A549 (cell line): ENCODE data around the gene SRGAP1. TPM values are rescaled to one million over a fixed set of nuclear protein-coding genes. Genes with fewer than 3 reads are reported as not detected.

ENCODE experiments used
- ATAC-seq, 2 experiments: fragments of 200-7000 bp in 1 of 2; fragments of >200 bp in 1 of 2; cut with Nextera tagmentation in 1 of 2; cut with Tn5 transposase in 1 of 2; 3 replicates each; pipeline versions ENCODE4 v1.8.0 to v1.9.1; 2018 to 2020; ENCODE audit warnings: mild to moderate bottlenecking in 1 of 2, moderate library complexity in 1 of 2
- CTCF ChIA-PET: fragments of 300-600 bp; sonication (Branson Sonifier 250); formaldehyde crosslinking; extraction: SDS; loops from one replicate; lab custom pipeline; 2021; ENCODE audit warnings: antibody characterized with exemption, inconsistent platforms; lab: Yijun Ruan, JAX
- POLR2A ChIA-PET: fragments of 350-600 bp; formaldehyde crosslinking; extraction: SDS; loops from one replicate; lab custom pipeline; 2021; ENCODE audit warnings: antibody characterized with exemption, inconsistent platforms; lab: Yijun Ruan, JAX
- DNase-seq, 2 experiments: peaks; one replicate each; pipeline versions ENCODE4 v3.0.0 to v3.0.0-alpha.2; 2011 to 2016; ENCODE audit warnings: low read depth in 1 of 2, low spot score in 1 of 2
- FAIRE-seq: peaks from 2 replicates; lab custom pipeline; 2011; peaks lifted over from hg19 to GRCh38; lab: Jason Lieb, UNC
- H3K27ac ChIP-seq, 2 experiments: fragments of >200 bp; sonication (Bioruptor Twin); formaldehyde crosslinking; 3 replicates each; pipeline ENCODE4 v1.5.1; 2016 to 2017
- H3K4me1 ChIP-seq: fragments of >200 bp; sonication (Bioruptor Twin); formaldehyde crosslinking; 3 replicates; pipeline ENCODE4 v1.6.1; 2016
- H3K4me2 ChIP-seq: fragments of >200 bp; sonication (Bioruptor Twin); formaldehyde crosslinking; 3 replicates; pipeline ENCODE4 v1.6.1; 2016
- H3K4me3 ChIP-seq: fragments of >200 bp; sonication (Bioruptor Twin); formaldehyde crosslinking; 3 replicates; pipeline ENCODE4 v1.5.1; 2016
- H3K9me3 ChIP-seq: fragments of >200 bp; sonication (Bioruptor Twin); formaldehyde crosslinking; 3 replicates; pipeline ENCODE4 v1.6.1; 2016
- CEBPB ChIP-seq, 2 experiments: fragments of >200 bp in 1 of 2; sonication (Bioruptor Twin) in 1 of 2; formaldehyde crosslinking in 1 of 2; IDR thresholded peaks; 2 replicates each; pipeline ENCODE4 v1.6.1; 2012 to 2016
- CHD2 ChIP-seq: fragments of 150-350 bp; IDR thresholded peaks from 2 replicates; pipeline ENCODE4 v1.6.1; 2014; ENCODE audit warnings: low read length; ENCODE audit not compliant: partially characterized antibody
- EP300 ChIP-seq, 2 experiments: fragments of >200 bp; sonication (Bioruptor Twin); formaldehyde crosslinking; IDR thresholded peaks; 2 replicates in 1 of 2; 3 replicates in 1 of 2; pipeline ENCODE4 v1.6.1; 2016 to 2017
- HDAC2 ChIP-seq: fragments of 200-600 bp; sonication (generic); IDR thresholded peaks from 2 replicates; pipeline ENCODE4 v1.6.1; 2016
- HOXB5 ChIP-seq: fragments of 250-450 bp; sonication (Bioruptor Pico); IDR thresholded peaks from 2 replicates; pipeline ENCODE4 v1.5.0; 2020; ENCODE audit warnings: mild to moderate bottlenecking, moderate library complexity
- KDM1A ChIP-seq: fragments of 200-600 bp; sonication (generic); IDR thresholded peaks from 2 replicates; pipeline ENCODE4 v1.6.1; 2016; ENCODE audit warnings: low read depth, mild to moderate bottlenecking
- KDM5A ChIP-seq: fragments of 200-600 bp; sonication (generic); IDR thresholded peaks from 2 replicates; pipeline ENCODE4 v1.6.1; 2016; ENCODE audit warnings: antibody characterized with exemption, mild to moderate bottlenecking
- MAFK ChIP-seq: fragments of 450-650 bp; IDR thresholded peaks from 2 replicates; pipeline ENCODE4 v1.6.1; 2014; ENCODE audit not compliant: partially characterized antibody
- MAZ ChIP-seq: fragments of 150-350 bp; IDR thresholded peaks from 2 replicates; pipeline ENCODE4 v1.6.1; 2014; ENCODE audit warnings: antibody characterized with exemption, low read depth, low read length, borderline replicate concordance
- PHF8 ChIP-seq: fragments of 200-600 bp; sonication (generic); IDR thresholded peaks from 2 replicates; pipeline ENCODE4 v1.6.1; 2016; ENCODE audit warnings: low read depth, mild to moderate bottlenecking, antibody characterized with exemption, moderate library complexity, borderline replicate concordance
- SMC3 ChIP-seq: fragments of >200 bp; sonication (Bioruptor Twin); formaldehyde crosslinking; IDR thresholded peaks from 3 replicates; pipeline ENCODE4 v1.6.1; 2018; ENCODE audit warnings: inconsistent platforms
- SREBF2 ChIP-seq: fragments of 450-650 bp; IDR thresholded peaks from 2 replicates; pipeline ENCODE4 v1.6.1; 2014; ENCODE audit warnings: mild to moderate bottlenecking, moderate library complexity
- WGBS: methylation state at CpG from one replicate; pipeline ENCODE4 v1.1.6; 2017; ENCODE audit errors: missing lambda C conversion rate; 5-methylcytosine and 5-hydroxymethylcytosine counted together
- polyA plus RNA-seq, 4 experiments: library from polyadenylated mRNA; depleted of rRNA in 3 of 4; stranded (reverse); fragments of >200 nt; fragmentation: RNase III in 1 of 4; extraction: RNeasy Plus Mini Kit Qiagen cat#74134 plus additional on column Dnase treatment in 1 of 4; gene quantifications; 2 replicates in 3 of 4; 3 replicates in 1 of 4; pipeline ENCODE4 v1.2.3, GENCODE V29; 2011 to 2017
- TF ChIP-seq, protein P1 (sequence below): fragments of 200-600 bp; sonication (generic); IDR thresholded peaks from 2 replicates; pipeline ENCODE4 v1.6.1; 2016; ENCODE audit warnings: antibody characterized with exemption, mild to moderate bottlenecking, moderate library complexity
- TF ChIP-seq, protein P2 (sequence below): IDR thresholded peaks from 2 replicates; pipeline ENCODE4 v1.6.1; 2012; ENCODE audit warnings: low read depth, borderline replicate concordance
- TF ChIP-seq, protein P3 (sequence below): fragments of >200 bp; sonication (Bioruptor Twin); formaldehyde crosslinking; IDR thresholded peaks from 3 replicates; pipeline ENCODE4 v1.6.1; 2016
- TF ChIP-seq, protein P4 (sequence below): fragments of >200 bp; sonication (Bioruptor Twin); formaldehyde crosslinking; IDR thresholded peaks from 2 replicates; pipeline ENCODE4 v1.6.1; 2016

The SRGAP1 gene
- polyA plus RNA-seq, 2 of the 4 experiments (the other 2 are of a cell fraction): 7.9 to 22.9 TPM

DNA sequence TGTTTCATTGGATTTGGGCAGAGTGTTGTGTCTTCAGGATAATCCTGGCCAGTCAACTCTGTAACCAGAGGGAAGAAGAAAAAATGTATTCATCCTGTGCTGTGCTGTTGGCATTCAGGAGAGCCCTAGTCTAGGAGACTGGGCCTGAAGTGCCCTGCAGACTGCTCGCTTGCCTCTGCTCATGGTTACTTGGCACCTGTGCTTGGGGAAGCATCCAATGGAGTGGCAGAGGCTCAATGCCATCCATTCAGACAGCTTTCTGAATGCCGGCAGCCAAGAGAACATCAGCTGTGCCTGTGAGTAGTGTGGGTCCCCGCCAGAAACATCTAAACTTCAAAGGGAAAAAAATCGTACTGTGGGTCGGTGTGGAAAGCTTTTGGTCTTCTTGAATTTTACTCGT lies 124.2 kb downstream of the SRGAP1 start (continued):
- TF ChIP-seq, protein P1, sequence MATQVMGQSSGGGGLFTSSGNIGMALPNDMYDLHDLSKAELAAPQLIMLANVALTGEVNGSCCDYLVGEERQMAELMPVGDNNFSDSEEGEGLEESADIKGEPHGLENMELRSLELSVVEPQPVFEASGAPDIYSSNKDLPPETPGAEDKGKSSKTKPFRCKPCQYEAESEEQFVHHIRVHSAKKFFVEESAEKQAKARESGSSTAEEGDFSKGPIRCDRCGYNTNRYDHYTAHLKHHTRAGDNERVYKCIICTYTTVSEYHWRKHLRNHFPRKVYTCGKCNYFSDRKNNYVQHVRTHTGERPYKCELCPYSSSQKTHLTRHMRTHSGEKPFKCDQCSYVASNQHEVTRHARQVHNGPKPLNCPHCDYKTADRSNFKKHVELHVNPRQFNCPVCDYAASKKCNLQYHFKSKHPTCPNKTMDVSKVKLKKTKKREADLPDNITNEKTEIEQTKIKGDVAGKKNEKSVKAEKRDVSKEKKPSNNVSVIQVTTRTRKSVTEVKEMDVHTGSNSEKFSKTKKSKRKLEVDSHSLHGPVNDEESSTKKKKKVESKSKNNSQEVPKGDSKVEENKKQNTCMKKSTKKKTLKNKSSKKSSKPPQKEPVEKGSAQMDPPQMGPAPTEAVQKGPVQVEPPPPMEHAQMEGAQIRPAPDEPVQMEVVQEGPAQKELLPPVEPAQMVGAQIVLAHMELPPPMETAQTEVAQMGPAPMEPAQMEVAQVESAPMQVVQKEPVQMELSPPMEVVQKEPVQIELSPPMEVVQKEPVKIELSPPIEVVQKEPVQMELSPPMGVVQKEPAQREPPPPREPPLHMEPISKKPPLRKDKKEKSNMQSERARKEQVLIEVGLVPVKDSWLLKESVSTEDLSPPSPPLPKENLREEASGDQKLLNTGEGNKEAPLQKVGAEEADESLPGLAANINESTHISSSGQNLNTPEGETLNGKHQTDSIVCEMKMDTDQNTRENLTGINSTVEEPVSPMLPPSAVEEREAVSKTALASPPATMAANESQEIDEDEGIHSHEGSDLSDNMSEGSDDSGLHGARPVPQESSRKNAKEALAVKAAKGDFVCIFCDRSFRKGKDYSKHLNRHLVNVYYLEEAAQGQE: no peak
- TF ChIP-seq, protein P2, sequence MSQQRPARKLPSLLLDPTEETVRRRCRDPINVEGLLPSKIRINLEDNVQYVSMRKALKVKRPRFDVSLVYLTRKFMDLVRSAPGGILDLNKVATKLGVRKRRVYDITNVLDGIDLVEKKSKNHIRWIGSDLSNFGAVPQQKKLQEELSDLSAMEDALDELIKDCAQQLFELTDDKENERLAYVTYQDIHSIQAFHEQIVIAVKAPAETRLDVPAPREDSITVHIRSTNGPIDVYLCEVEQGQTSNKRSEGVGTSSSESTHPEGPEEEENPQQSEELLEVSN: no peak
- TF ChIP-seq KDM1A (no peak), EP300 (IDR thresholded peaks at IDR 0.05) (no peak), PHF8 (no peak), KDM5A (no peak), CHD2 (no peak), HOXB5 (no peak)
- TF ChIP-seq, protein P3, sequence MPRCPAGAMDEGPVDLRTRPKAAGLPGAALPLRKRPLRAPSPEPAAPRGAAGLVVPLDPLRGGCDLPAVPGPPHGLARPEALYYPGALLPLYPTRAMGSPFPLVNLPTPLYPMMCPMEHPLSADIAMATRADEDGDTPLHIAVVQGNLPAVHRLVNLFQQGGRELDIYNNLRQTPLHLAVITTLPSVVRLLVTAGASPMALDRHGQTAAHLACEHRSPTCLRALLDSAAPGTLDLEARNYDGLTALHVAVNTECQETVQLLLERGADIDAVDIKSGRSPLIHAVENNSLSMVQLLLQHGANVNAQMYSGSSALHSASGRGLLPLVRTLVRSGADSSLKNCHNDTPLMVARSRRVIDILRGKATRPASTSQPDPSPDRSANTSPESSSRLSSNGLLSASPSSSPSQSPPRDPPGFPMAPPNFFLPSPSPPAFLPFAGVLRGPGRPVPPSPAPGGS: no peak
- TF ChIP-seq, all 56 proteins: peak for 0

DNA sequence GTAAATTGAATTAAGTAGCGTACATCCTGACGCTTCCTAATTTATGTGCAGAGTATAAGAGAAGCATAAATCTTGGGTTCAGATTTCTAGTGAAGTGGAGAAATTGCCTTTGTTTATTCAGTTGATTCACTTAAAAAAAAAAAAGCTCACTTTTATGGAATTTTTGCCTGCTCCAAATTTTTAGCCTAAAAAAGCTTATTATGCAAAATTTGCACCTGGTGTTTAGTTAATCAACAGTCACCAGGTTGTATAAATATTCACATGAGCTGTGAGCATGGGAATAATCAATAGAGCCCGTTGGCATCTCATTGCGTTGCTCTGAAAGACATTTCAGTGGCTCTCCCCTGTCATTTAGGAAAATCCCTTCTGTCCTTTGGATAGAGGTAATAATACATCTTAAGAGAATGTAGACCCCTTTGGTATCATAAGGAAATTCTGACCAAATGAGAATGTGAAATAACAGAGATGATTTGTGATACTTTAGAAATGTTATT lies 132.4 kb downstream of the SRGAP1 start:
- no peak for ATAC-seq
- Histone ChIP-seq H3K9me3 (peaks cover 15% of the 10 kb centered on the region), H3K27ac (no peak overlapping the region), H3K4me2 (no peak overlapping the region), H3K4me1 (peaks cover 37% of the 10 kb centered on the region), H3K4me3 (no peak overlapping the region)
- peak; percentile 78 for TF ChIP-seq MAFK
- TF ChIP-seq SMC3: no peak
- TF ChIP-seq MAZ: no peak
- TF ChIP-seq, protein P4, sequence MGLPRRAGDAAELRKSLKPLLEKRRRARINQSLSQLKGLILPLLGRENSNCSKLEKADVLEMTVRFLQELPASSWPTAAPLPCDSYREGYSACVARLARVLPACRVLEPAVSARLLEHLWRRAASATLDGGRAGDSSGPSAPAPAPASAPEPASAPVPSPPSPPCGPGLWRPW: no peak
- TF ChIP-seq, protein P3: no peak
- TF ChIP-seq SREBF2: no peak
- TF ChIP-seq CEBPB (IDR thresholded peaks at IDR 0.05): no peak
- ChIA-PET CTCF (interaction anchor here (0.6 to 3.9 kb wide), 4 partner anchors 14 to 296 kb away, joined by 3 to 18 read pairs (median 4); partner anchors contain the start of gene SRGAP1), POLR2A (no interaction called here)
- no peak for FAIRE-seq
- no peak for DNase-seq
- 95% methylated on average over 4 of the region's 4 CpGs for WGBS

DNA sequence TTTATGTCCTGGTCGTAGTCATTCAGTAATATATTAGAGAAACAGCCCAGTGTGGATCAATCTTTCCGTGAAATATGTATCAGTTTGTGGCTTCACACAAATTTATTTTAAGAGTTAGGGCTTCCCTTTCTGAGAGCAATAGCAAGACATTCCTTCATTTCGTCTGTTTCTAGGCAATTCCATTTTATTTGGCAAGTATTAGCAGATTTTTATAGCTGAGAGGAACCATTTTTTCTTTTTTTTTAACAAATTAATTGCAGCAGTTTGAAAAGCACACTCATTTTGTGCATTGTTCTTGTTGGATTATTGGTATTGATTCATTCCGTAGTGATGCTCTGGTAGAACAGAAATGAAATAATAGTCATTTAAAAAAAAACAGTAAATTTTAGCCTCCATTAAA lies 132.9 kb downstream of the SRGAP1 start:
- no peak for DNase-seq
- Histone ChIP-seq H3K4me2 (no peak overlapping the region), H3K27ac (peak overlapping the region in 1 of 2 experiments; percentile 46; a peak in 3 of 6 replicates), H3K4me1 (peaks cover 37% of the 10 kb centered on the region), H3K9me3 (peaks cover 15% of the 10 kb centered on the region), H3K4me3 (no peak overlapping the region)
- 84% methylated on average over 4 of the region's 4 CpGs for WGBS
- POLR2A ChIA-PET: no interaction called here
- ATAC-seq: no peak
- FAIRE-seq: no peak
- TF ChIP-seq MAFK: peak; percentile 69
- no peak for TF ChIP-seq SREBF2
- TF ChIP-seq HDAC2: no peak
- CTCF ChIA-PET: interaction anchor here (0.6 to 3.9 kb wide), 4 partner anchors 13 to 296 kb away, joined by 3 to 18 read pairs (median 4); partner anchors contain the start of gene SRGAP1
